ENCODE data around the gene DPPA2.

DPPA2 gene

DNA sequence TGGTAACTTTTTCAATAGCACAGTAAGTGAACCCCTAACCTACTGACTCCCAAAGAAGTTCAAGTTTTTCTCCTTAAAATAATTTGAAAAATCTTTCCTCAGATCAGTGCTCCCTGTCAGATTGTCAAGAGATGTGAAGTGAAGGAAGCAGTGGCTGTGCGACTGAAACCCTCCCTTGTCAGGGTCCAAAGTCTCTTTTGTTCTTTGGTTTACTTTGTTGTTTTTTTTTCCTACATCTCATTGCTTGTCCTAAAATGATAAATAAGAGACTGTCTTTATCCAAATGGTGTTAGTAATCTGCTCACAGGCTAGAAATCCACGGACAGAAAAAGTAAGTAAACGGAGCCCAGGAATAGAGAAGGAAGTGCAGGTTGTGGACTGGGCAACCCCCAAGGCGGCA lies 22.0 kb upstream of the DPPA2 start:
- no peak overlapping the region for H3K4me3 ChIP-seq (ENCODE audit: low read depth, low read length)
- TF ChIP-seq, protein P1, sequence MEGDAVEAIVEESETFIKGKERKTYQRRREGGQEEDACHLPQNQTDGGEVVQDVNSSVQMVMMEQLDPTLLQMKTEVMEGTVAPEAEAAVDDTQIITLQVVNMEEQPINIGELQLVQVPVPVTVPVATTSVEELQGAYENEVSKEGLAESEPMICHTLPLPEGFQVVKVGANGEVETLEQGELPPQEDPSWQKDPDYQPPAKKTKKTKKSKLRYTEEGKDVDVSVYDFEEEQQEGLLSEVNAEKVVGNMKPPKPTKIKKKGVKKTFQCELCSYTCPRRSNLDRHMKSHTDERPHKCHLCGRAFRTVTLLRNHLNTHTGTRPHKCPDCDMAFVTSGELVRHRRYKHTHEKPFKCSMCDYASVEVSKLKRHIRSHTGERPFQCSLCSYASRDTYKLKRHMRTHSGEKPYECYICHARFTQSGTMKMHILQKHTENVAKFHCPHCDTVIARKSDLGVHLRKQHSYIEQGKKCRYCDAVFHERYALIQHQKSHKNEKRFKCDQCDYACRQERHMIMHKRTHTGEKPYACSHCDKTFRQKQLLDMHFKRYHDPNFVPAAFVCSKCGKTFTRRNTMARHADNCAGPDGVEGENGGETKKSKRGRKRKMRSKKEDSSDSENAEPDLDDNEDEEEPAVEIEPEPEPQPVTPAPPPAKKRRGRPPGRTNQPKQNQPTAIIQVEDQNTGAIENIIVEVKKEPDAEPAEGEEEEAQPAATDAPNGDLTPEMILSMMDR (IDR thresholded peaks at IDR 0.05; ENCODE audit: control insufficient read depth, extremely low read depth, insufficient read depth) = no peak
- DNase-seq (ENCODE audit: low read depth) = no peak

DNA sequence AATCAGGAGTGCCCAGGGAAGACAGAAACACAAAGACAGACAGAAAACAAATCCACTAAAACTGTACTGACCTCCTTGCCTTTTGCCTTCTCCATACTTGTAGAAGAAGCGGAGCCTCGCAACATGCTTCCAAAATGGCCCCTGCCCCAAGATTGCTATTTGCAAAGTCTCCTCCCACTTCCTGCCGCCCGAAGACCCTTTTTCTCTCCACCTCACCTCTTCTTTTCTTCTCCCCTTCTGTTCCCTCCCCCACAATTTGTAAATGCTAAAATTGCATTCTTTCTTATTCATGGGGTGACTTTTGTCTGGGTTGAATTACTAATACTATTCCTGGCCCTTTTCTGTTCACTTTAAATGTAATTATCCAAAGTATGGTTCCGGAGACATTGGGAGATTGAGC lies 21.1 kb upstream of the DPPA2 start, which contains the start of gene DPPA4:
TSS of gene DPPA4 (minus strand) at position 154 of the 400 bp plus-strand sequence. CDS start at position 125, 29 bp downstream.
- DNase-seq (ENCODE audit: low read depth) = no peak
- TF ChIP-seq, protein P1 (IDR thresholded peaks at IDR 0.05; ENCODE audit: control insufficient read depth, extremely low read depth, insufficient read depth) = no peak
- H3K4me3 ChIP-seq (ENCODE audit: low read depth, low read length) = no peak within 1 kb of the TSS

DNA sequence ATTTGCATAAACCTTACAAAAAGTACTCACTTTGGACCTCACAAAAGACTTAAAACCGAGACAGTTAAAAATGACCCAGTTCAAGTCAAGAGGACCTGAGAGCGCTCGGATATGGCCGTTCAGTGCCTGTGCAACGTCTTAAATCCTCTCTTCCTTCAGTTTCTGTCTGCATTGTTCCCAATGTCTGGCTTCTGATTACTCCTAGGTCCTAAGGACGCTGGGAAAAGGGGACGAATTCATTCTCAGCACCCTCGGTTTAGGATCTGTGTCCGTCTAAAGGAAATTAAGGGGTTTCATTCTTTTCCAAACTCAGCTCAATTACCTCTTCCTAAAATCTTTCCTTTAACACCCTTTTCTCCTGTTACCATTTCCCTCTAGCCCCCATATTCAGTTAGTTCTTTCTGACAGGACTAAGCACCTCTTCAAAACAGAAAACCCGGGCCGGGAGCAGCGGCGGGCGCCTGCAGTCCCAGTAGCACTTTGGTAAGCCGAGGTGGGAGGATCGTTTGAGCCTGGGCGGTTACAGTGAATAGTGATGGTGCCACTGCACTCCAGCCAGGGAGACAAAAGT lies 20.1 kb upstream of the DPPA2 start:
- no peak overlapping the region for H3K4me3 ChIP-seq (ENCODE audit: low read depth, low read length)
- TF ChIP-seq, protein P1 (IDR thresholded peaks at IDR 0.05; ENCODE audit: control insufficient read depth, extremely low read depth, insufficient read depth) = no peak

DNA sequence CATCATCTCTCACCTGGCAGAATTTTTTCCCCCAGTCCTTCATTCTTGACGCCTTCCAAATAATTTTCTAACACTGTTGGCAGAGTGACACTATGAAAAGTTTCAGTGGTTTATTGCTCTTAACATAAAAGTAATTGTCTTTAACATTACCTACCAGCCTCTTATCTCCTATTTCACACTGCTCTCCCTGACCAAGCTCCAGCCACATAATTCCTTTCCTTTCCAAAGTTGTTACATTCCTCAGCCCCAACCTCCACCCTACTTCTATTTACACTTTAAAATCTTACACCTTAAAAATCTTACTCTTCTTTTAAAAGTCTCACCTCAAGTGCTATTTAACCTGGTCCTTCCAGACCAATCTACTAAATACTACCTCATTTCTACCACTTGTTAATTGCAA lies 18.3 kb upstream of the DPPA2 start:
- no peak for DNase-seq (ENCODE audit: low read depth)
- H3K4me3 ChIP-seq (ENCODE audit: low read depth, low read length) = no peak overlapping the region
- TF ChIP-seq, protein P1 (IDR thresholded peaks at IDR 0.05; ENCODE audit: control insufficient read depth, extremely low read depth, insufficient read depth) = no peak

More for the DNA sequence above, 20.1 kb upstream of the DPPA2 start:
- no peak for DNase-seq (ENCODE audit: low read depth)

DNA sequence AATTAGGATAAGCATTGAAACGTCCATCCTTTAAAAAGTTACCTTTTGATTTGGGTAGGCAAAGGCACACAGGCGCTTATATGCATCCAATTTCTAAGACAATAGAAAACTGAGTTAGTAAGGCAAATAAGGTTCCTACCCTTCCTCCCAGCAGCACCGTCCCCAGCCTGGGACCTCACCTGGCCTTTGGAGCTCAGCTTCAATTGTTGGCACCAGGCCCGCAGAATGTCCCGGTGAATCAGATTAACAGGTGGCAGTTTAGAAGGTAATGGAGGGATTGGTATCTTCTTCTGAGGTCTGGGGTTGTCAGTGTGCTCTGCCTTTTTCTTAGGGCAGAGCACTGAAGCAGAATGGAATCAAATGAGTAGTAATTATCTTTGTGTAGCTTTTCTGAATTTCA lies 15.4 kb upstream of the DPPA2 start:
- no peak for DNase-seq (ENCODE audit: low read depth)
- H3K4me3 ChIP-seq (ENCODE audit: low read depth, low read length) = no peak overlapping the region

DNA sequence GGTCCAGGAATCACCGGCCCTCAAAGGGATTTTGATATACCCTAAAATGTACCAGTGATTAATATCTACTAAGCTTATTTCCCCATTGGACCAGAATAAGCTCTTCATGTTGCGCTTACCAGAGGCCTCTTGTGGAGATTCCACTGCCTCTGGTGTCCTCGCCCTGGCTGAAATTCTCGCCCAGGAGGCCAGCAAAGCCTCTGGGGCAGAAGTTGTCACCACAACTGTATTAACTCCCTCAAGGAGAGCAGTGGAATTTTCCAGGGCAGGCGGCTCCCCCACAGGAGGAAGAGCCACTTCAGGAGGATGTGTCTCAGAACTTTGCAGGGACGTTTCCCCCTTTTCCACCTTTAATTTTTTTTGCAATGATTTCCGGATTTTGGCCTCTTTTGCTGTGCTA lies 14.1 kb upstream of the DPPA2 start:
- TF ChIP-seq, protein P1 (IDR thresholded peaks at IDR 0.05; ENCODE audit: control insufficient read depth, extremely low read depth, insufficient read depth) = no peak
- no peak for DNase-seq (ENCODE audit: low read depth)
- no peak overlapping the region for H3K4me3 ChIP-seq (ENCODE audit: low read depth, low read length)

More for the DNA sequence above, 15.4 kb upstream of the DPPA2 start:
- TF ChIP-seq, protein P1 (IDR thresholded peaks at IDR 0.05; ENCODE audit: control insufficient read depth, extremely low read depth, insufficient read depth) = no peak

DNA sequence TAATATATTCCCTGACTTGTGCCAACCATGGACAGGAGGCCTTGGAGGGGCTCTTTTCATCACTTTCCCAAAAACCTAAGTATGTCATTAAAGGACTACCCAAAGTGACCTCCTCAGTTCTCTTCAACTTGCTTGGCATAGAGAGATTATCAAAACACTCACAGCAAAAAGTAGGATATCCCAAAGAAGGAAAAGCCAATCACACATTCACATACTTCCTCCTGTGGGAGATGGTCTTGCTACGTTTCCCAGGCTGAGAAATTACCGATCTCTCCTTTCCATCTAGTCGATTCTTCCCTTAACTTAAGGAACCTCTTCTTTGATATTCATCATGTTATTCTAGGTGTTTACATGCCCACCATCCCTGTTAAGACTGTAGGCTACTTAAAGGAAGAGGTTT lies 11.9 kb upstream of the DPPA2 start:
- TF ChIP-seq, protein P1 (IDR thresholded peaks at IDR 0.05; ENCODE audit: control insufficient read depth, extremely low read depth, insufficient read depth) = no peak
- no peak for DNase-seq (ENCODE audit: low read depth)
- H3K4me3 ChIP-seq (ENCODE audit: low read depth, low read length) = no peak overlapping the region
